Testis (tissue), 2 donors: Measurements from ENCODE around the gene MSH5.

Experiments
- POLR2A ChIP-seq: fragments of 450-650 bp; IDR thresholded peaks from one replicate; pipeline ENCODE4 v1.6.1; 2017; ENCODE audit warnings: antibody characterized with exemption, mild to moderate bottlenecking, moderate library complexity
- TF ChIP-seq, protein P1 (sequence below), 3 experiments: fragments of 450-650 bp in 2 of 3; fragments of 200-600 bp in 1 of 3; sonication (generic) in 1 of 3; IDR thresholded peaks; one replicate each; pipeline ENCODE4 v1.5.1; 2016 to 2019; ENCODE audit warnings: antibody characterized with exemption in 3 of 3, mild to moderate bottlenecking in 2 of 3, moderate library complexity in 1 of 3

GRCh38 chr6:31715022-31715958 lies 24.5 kb upstream of the MSH5 start, which contains the start of gene LY6G6D:
- TF ChIP-seq, protein P1, sequence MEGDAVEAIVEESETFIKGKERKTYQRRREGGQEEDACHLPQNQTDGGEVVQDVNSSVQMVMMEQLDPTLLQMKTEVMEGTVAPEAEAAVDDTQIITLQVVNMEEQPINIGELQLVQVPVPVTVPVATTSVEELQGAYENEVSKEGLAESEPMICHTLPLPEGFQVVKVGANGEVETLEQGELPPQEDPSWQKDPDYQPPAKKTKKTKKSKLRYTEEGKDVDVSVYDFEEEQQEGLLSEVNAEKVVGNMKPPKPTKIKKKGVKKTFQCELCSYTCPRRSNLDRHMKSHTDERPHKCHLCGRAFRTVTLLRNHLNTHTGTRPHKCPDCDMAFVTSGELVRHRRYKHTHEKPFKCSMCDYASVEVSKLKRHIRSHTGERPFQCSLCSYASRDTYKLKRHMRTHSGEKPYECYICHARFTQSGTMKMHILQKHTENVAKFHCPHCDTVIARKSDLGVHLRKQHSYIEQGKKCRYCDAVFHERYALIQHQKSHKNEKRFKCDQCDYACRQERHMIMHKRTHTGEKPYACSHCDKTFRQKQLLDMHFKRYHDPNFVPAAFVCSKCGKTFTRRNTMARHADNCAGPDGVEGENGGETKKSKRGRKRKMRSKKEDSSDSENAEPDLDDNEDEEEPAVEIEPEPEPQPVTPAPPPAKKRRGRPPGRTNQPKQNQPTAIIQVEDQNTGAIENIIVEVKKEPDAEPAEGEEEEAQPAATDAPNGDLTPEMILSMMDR (IDR thresholded peaks at IDR 0.05) = no peak
- no peak for TF ChIP-seq POLR2A
